Esophagus squamous epithelium (tissue), 4 donors: Measurements from ENCODE around the gene PHACTR4.

Experiments
- CTCF ChIP-seq, 6 experiments: fragments of 450-650 bp in 4 of 6; fragments of 200-600 bp in 2 of 6; sonication (generic) in 2 of 6; IDR thresholded peaks; one replicate each; pipeline ENCODE4 v1.5.1; 2016 to 2019; ENCODE audit warnings: antibody characterized with exemption in 6 of 6, mild to moderate bottlenecking in 4 of 6, moderate library complexity in 4 of 6
- POLR2A ChIP-seq, 4 donors: fragments of 450-650 bp; IDR thresholded peaks; one replicate each; pipeline ENCODE4 v1.6.1; 2017; ENCODE audit warnings: antibody characterized with exemption in 4 of 4, mild to moderate bottlenecking in 4 of 4, moderate library complexity in 3 of 4

GRCh38 chr1:28507247-28507645 is 137.7 kb downstream of the PHACTR4 start:
- no peak for TF ChIP-seq CTCF (IDR thresholded peaks at IDR 0.05)
- TF ChIP-seq POLR2A (IDR thresholded peaks at IDR 0.05), result no peak
